Skeletal muscle tissue (tissue), 4 donors: ENCODE measurements around the gene WBP11. TPM values are rescaled to one million over a fixed set of nuclear protein-coding genes. Genes with fewer than 3 reads are reported as not detected.

Experiments
- H3K27ac ChIP-seq: one replicate; pipeline ENCODE4 v1.7.0; 2013; ENCODE audit warnings: mild to moderate bottlenecking, low read depth, low read length, inconsistent platforms
- H3K27me3 ChIP-seq, 3 donors: one replicate each; pipeline ENCODE4 v1.7.0; 2013; ENCODE audit warnings: low read length in 3 of 3; ENCODE audit not compliant: control insufficient read depth in 3 of 3, insufficient read depth in 3 of 3
- H3K36me3 ChIP-seq, 3 donors: one replicate each; pipeline ENCODE4 v1.7.0; 2013; ENCODE audit warnings: low read length in 3 of 3; ENCODE audit not compliant: control insufficient read depth in 3 of 3, insufficient read depth in 3 of 3
- H3K4me1 ChIP-seq, 3 donors: one replicate each; pipeline ENCODE4 v1.7.0; 2013; ENCODE audit warnings: low read length in 3 of 3, mild to moderate bottlenecking in 3 of 3; ENCODE audit not compliant: control insufficient read depth in 3 of 3, insufficient read depth in 3 of 3
- H3K4me3 ChIP-seq, 3 donors: one replicate each; pipeline ENCODE4 v1.7.0; 2013; ENCODE audit warnings: low read length in 3 of 3
- H3K9ac ChIP-seq, 3 donors: one replicate each; pipeline ENCODE4 v1.7.0; 2013; ENCODE audit warnings: low read length in 3 of 3, mild to moderate bottlenecking in 3 of 3, moderate library complexity in 2 of 3, low read depth in 1 of 3
- H3K9me3 ChIP-seq, 3 donors: one replicate each; pipeline ENCODE4 v1.7.0; 2013; ENCODE audit warnings: low read length in 3 of 3; ENCODE audit not compliant: control insufficient read depth in 3 of 3
- total RNA-seq: library from RNA; depleted of rRNA; stranded (reverse); fragments of >200 nt; gene quantifications from one replicate; pipeline ENCODE4 v1.2.3, GENCODE V29; 2014
- donor health status: Osteomylitis.

WBP11 gene
- total RNA-seq, 1 donor from 2014 or later: 7.8 TPM

DNA sequence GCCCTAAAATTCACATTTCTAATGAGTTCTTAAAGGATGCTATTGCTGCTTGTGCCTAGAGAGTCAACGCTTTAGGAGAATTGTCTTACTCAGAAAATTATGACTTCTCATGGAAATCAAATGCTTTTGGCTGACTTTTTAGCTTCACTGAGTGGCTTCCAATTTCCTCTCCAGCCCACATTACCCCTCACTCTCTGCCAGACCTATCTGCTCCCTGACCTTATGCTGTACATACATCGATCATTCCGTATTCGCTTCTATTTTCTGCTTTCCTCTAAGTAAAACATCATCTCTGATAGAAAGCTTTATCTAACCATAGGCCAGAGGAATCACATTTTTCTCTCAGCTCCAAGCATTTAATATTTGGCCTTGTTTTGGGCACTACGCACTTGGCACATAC, 23.2 kb upstream of the WBP11 start:
- Histone ChIP-seq H3K9me3 (no peaks in the 10 kb centered on the region), H3K27ac (peak overlapping the region; percentile 1), H3K4me1 (no peaks in the 10 kb centered on the region), H3K4me3 (no peak overlapping the region), H3K9ac (no peak overlapping the region), H3K27me3 (no peaks in the 10 kb centered on the region), H3K36me3 (no peaks in the 10 kb centered on the region)

DNA sequence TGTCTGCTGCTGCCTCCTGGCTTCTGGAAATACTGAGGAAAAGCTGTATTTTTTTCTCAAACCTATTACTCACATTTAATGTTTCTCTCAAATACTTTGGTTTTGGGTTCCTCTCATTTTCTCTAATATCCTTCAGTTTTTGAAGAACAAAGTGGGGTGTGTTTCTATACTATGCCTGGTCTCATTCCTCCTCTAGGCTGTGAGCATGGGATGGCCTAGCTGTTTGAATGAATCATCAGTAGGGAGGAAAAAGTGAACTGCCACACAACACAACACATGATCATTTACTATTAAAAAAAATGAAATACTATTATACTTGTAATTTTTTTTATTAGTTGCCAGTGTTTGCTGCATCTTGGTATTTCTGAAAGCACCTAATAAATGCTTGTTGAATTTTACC, 22.0 kb upstream of the WBP11 start:
- Histone ChIP-seq H3K36me3 (no peaks in the 10 kb centered on the region), H3K9ac (no peak overlapping the region), H3K4me1 (no peaks in the 10 kb centered on the region), H3K9me3 (no peaks in the 10 kb centered on the region), H3K27ac (no peak overlapping the region), H3K27me3 (no peaks in the 10 kb centered on the region), H3K4me3 (no peak overlapping the region)

DNA sequence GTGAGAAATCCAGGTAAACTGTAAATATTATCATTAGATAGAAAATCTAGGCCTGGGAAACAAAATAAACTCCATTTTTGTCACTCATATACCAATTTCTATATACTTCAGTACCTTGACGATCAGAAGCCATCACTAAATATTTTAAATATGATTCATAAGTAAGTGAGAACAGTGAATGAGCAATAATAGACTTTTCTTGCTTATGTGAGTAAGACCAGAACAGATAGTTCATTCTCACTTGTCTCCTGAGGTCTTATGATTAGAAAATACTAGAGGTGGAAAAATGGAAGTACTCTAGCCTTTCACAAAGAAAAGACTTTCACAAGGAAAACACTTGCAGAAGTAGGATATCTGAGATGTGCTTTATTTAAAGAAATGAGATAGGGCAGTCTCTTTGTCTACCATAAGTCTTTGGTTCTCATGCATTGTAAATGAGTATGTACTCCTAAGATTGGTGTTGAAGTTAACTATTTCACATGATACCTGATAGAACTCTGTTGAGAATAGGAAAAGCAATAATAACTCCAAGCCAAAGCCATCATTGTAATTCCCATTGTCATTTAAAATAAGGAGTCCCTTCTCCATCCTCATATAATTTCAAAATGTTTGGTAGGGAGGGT, 20.8 kb upstream of the WBP11 start:
- Histone ChIP-seq H3K4me1 (no peaks in the 10 kb centered on the region), H3K36me3 (no peaks in the 10 kb centered on the region), H3K27ac (no peak overlapping the region), H3K9me3 (no peaks in the 10 kb centered on the region), H3K27me3 (no peaks in the 10 kb centered on the region), H3K9ac (no peak overlapping the region), H3K4me3 (no peak overlapping the region)

DNA sequence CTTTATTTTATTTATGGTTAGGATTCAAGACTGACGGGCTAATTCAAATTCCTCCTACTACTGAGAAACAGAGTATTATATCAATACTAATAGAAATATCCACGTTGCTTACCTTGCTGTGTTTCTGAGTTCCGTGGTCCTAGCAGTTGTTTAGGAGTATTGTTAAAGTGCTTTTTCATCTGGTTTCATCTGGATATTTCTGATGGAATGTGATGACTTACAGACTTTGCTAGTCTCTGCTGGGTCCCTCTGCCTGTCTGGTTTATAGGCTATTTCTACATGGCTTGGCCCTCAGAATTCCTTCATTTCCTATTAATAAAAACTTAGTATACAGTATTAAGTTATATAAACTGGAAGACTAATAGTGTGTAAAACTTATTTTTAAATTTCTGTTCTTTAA, 10.7 kb upstream of the WBP11 start, which contains the start of gene SMCO3:
SMCO3 (minus strand) TSS at position 169 of the 400 bp plus-strand sequence. CDS start 7,502 bp downstream, outside the sequence.
- no peaks in the 10 kb centered on the region for H3K36me3 ChIP-seq
- H3K9me3 ChIP-seq: no peaks in the 10 kb centered on the region
- H3K27me3 ChIP-seq: no peaks in the 10 kb centered on the region
- no peak within 1 kb of the TSS for H3K27ac ChIP-seq
- no peak within 1 kb of the TSS for H3K9ac ChIP-seq
- H3K4me3 ChIP-seq: no peak within 1 kb of the TSS
- no peaks in the 10 kb centered on the region for H3K4me1 ChIP-seq

DNA sequence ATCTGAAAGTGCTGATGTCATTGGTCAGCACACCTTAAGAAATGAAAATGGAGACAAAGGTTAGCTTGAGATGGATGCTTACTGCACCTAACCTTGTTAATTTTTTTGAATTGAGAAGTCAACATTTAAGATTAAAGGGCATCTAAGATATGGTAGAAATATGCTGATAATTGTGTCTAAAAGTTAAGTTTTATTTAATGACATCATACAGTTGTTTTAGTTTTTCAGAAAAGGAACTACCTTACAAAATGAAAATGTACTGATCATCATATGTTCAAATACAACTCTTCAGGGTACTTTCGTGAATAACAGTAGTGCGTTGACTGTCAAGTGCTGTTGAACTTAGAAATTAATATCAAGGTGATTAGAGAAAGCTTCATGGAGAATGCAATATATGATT, 8.2 kb upstream of the WBP11 start:
- no peaks in the 10 kb centered on the region for H3K36me3 ChIP-seq
- no peak overlapping the region for H3K9ac ChIP-seq
- no peak overlapping the region for H3K4me3 ChIP-seq
- no peaks in the 10 kb centered on the region for H3K4me1 ChIP-seq
- no peaks in the 10 kb centered on the region for H3K9me3 ChIP-seq
- no peak overlapping the region for H3K27ac ChIP-seq
- no peaks in the 10 kb centered on the region for H3K27me3 ChIP-seq

DNA sequence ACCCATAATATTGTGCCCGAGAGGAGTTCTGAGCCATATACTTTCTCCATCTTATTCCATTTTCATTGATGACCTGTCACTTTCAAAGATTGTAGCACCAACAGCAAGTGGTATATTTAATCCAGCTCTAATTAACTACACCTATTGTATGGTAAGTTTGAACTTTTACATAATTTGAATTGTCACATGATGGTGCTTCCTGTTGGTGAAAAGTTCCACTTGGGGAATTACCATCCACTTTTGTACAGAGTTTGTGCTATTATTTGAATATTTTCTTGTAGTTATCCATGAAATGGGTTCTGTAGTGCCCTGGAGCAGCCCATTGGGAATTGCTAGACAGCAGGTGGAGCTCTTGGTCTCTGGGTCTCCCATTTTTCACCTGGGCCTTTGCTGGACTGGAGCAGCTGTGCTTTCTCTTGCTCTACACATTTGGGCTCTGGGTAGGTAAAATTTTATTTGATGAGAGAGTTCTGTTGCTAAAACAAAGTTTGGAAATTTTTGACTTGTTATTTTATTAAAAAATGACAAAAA, 7.7 kb upstream of the WBP11 start:
- Histone ChIP-seq H3K9me3 (no peaks in the 10 kb centered on the region), H3K27me3 (no peaks in the 10 kb centered on the region), H3K36me3 (no peaks in the 10 kb centered on the region), H3K4me3 (no peak overlapping the region), H3K9ac (no peak overlapping the region), H3K27ac (no peak overlapping the region), H3K4me1 (no peaks in the 10 kb centered on the region)

DNA sequence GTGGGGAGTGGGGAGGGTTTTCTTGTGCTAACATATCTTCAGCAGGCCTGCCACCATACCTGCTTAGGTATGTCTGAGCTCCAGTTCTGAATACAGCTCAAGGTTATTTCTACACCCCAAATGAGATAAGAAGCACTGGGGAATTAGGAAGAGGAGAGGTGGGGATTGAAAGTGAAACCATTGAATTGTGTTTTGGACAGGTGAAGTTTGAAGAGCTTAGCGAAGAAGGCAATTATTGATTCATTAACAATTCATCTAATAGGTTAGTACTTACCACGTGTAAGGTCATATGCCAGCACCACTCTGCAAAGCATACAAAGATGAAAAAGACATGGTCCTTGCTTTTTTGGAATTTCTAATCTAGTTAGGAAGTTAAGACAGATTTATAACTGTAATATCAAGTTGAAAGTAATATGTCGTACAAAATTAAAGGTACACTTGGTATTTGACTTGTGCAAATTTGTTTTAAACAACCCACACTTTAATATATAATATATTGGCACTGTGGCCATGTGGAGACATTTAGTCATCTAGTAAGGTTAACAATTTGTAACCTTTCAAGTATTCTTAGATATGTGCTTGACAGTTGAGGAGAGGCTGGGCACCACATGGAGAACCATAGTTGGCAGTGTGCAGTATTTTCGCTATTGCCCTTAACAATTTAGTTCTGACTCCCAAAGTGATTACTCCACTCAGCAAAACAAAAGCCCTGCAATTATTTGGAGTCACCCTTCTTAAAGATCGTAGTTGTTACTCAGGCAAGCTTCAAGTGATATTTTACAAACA, 7.1 kb upstream of the WBP11 start:
- H3K9ac ChIP-seq: no peak overlapping the region
- H3K4me3 ChIP-seq: no peak overlapping the region
- H3K27me3 ChIP-seq: no peaks in the 10 kb centered on the region
- no peaks in the 10 kb centered on the region for H3K9me3 ChIP-seq
- no peaks in the 10 kb centered on the region for H3K4me1 ChIP-seq
- no peak overlapping the region for H3K27ac ChIP-seq
- no peaks in the 10 kb centered on the region for H3K36me3 ChIP-seq

DNA sequence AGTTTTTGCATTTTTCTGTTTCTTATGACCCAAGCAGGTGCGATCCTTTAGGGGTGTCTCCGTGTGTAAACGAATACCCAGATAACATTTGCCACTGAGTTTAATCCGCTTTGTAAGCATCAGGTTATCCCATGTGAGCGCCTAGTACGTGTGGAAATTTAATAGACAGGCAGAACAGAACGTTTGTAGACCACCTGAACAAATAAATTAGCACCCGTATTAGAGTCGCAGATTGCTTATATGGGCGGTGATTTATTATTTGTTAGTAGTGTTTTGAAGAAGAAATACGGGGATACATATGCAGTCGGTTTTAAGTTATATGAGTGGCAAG, 517 bp upstream of the WBP11 start:
- Histone ChIP-seq H3K4me3 (peak overlapping the region; percentile 96 to 97 (median 96)), H3K9ac (peak overlapping the region; percentile 83 to 89 (median 85)), H3K9me3 (no peaks in the 10 kb centered on the region), H3K27ac (peak overlapping the region; percentile 96), H3K36me3 (peaks cover 6 to 9% (median 7%) of the 10 kb centered on the region in 3 donors), H3K4me1 (peaks cover 4 to 16% (median 6%) of the 10 kb centered on the region in 3 donors), H3K27me3 (no peaks in the 10 kb centered on the region)

DNA sequence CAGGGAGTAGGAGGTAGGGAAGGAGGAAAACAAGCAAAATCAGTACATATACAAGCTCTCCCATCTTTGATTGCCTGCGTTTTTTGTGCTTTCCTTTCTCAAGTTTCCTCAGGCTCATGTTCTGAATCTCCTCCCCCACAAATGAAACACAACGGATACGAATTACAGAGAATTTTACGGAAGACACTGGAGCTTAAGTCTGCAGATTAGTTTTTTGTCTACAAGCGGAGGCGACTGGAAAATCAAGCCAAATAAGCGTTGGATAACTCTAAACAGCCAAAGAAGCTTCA, 612 bp downstream of the WBP11 start:
- H3K27me3 ChIP-seq: no peaks in the 10 kb centered on the region
- peak overlapping the region; percentile 96 to 97 (median 96) for H3K4me3 ChIP-seq
- H3K9ac ChIP-seq: peak overlapping the region; percentile 95 to 99 (median 97)
- no peaks in the 10 kb centered on the region for H3K9me3 ChIP-seq
- peak overlapping the region; percentile 96 for H3K27ac ChIP-seq
- H3K4me1 ChIP-seq: peaks cover 4 to 16% (median 6%) of the 10 kb centered on the region in 3 donors
- peaks cover 6 to 19% (median 19%) of the 10 kb centered on the region in 3 donors for H3K36me3 ChIP-seq

DNA sequence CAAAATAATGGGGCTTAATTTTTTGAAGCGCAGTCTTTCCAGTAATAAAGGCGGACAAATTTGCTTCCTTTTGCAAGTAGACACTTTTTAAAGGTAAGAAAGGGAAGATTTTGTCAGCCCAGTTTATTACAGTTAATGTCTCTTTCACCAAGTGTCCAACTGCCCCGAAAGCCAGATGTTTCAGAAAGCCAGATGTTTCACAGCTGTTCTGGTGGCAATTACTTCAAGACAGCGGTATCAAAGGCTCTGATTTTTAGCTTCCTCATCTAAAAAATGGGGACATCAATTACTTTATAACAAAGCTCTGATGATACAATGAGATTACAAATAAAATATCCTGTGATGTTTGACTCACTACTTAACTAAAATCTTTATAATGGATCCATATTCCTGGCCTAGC, 1.0 kb downstream of the WBP11 start:
- peak overlapping the region; percentile 96 for H3K27ac ChIP-seq
- peak overlapping the region in 1 of 3 donors; percentile 99 for H3K9ac ChIP-seq

More for the DNA sequence above, 1.0 kb downstream of the WBP11 start:
- H3K4me1 ChIP-seq: peaks cover 4 to 16% (median 6%) of the 10 kb centered on the region in 3 donors
- H3K36me3 ChIP-seq: peaks cover 6 to 23% (median 23%) of the 10 kb centered on the region in 3 donors
- H3K9me3 ChIP-seq: no peaks in the 10 kb centered on the region
- H3K27me3 ChIP-seq: no peaks in the 10 kb centered on the region
- H3K4me3 ChIP-seq: peak overlapping the region; percentile 96 to 97 (median 96)
